Measurements from ENCODE around the gene SUGCT.

SUGCT gene

GRCh38 chr7:40874756-40875155, 740.0 kb downstream of the SUGCT start:
- ChIA-PET POLR2A (interaction anchor here (0.6 kb wide), 1 partner anchor 287 kb away, joined by 3 read pairs; no protein-coding TSS in a partner anchor), CTCF (no interaction called here)
- no peak overlapping the region for H3K27ac ChIP-seq (ENCODE audit: extremely low read depth, low read depth, low read length)

GRCh38 chr7:40876601-40877000, 741.8 kb downstream of the SUGCT start:
- POLR2A ChIA-PET: no interaction called here

More at GRCh38 chr7:40874756-40875155, 740.0 kb downstream of the SUGCT start:
- no peak for TF ChIP-seq ZNF37A (tag by site-specific recombination; IDR thresholded peaks at IDR 0.05)
- no peak for TF ChIP-seq ZNF23 (tag by site-specific recombination; IDR thresholded peaks at IDR 0.05; ENCODE audit: borderline replicate concordance)
- TF ChIP-seq ZSCAN16 (tag by site-specific recombination; IDR thresholded peaks at IDR 0.05): no peak
- TF ChIP-seq ZBTB48 (tag by site-specific recombination; IDR thresholded peaks at IDR 0.05): no peak
- TF ChIP-seq FEZF1 (tag by site-specific recombination; IDR thresholded peaks at IDR 0.05): no peak
- no peak for TF ChIP-seq ZSCAN18 (tag by site-specific recombination; IDR thresholded peaks at IDR 0.05)
- TF ChIP-seq KLF1 (tag by site-specific recombination; IDR thresholded peaks at IDR 0.05): no peak
- TF ChIP-seq BCL11A (tag by site-specific recombination; IDR thresholded peaks at IDR 0.05; ENCODE audit: low read depth): no peak
- no peak for TF ChIP-seq YY1 (tag by site-specific recombination; IDR thresholded peaks at IDR 0.05)
- no peak for TF ChIP-seq ZNF677 (tag by site-specific recombination; IDR thresholded peaks at IDR 0.05)
- no peak for TF ChIP-seq ZNF548 (tag by site-specific recombination; IDR thresholded peaks at IDR 0.05)
- TF ChIP-seq ZNF248 (tag by site-specific recombination; IDR thresholded peaks at IDR 0.05): no peak
- TF ChIP-seq ZNF404 (tag by site-specific recombination; IDR thresholded peaks at IDR 0.05): no peak
- TF ChIP-seq ZNF596 (tag by site-specific recombination; IDR thresholded peaks at IDR 0.05): no peak
- no peak for TF ChIP-seq ZNF26 (tag by site-specific recombination; IDR thresholded peaks at IDR 0.05)
- no peak for TF ChIP-seq ZNF350 (tag by site-specific recombination; IDR thresholded peaks at IDR 0.05)
- H3K4me1 ChIP-seq (ENCODE audit: control insufficient read depth, insufficient read depth, low read length): no peaks in the 10 kb centered on the region
- H3K36me3 ChIP-seq (ENCODE audit: control insufficient read depth in 2 of 2, insufficient read depth in 1 of 2, low read length in 2 of 2): no peaks in the 10 kb centered on the region
- no peaks in the 10 kb centered on the region for H3K9me3 ChIP-seq (ENCODE audit: control insufficient read depth, insufficient read depth, low read depth, low read length)
- H3K4me3 ChIP-seq (ENCODE audit: low read depth, low read length): no peak overlapping the region

More at GRCh38 chr7:40876601-40877000, 741.8 kb downstream of the SUGCT start:
- CTCF ChIA-PET: no interaction called here
- H3K9me3 ChIP-seq (ENCODE audit: control insufficient read depth, insufficient read depth, low read depth, low read length): no peaks in the 10 kb centered on the region
- TF ChIP-seq ZFP69B (tag by site-specific recombination; IDR thresholded peaks at IDR 0.05) (no peak), ZNF585B (tag by site-specific recombination; IDR thresholded peaks at IDR 0.05) (no peak), ZNF837 (tag by site-specific recombination; IDR thresholded peaks at IDR 0.05) (no peak), ZNF2 (tag by site-specific recombination; IDR thresholded peaks at IDR 0.05) (no peak), TRIM28 (IDR thresholded peaks at IDR 0.05; ENCODE audit: borderline replicate concordance, low read length) (no peak), ZNF280C (tag by site-specific recombination; IDR thresholded peaks at IDR 0.05) (no peak), FEZF1 (tag by site-specific recombination; IDR thresholded peaks at IDR 0.05) (no peak), ZNF248 (tag by site-specific recombination; IDR thresholded peaks at IDR 0.05) (no peak)
- H3K4me1 ChIP-seq (ENCODE audit: control insufficient read depth, insufficient read depth, low read length): no peaks in the 10 kb centered on the region
- no peaks in the 10 kb centered on the region for H3K36me3 ChIP-seq (ENCODE audit: control insufficient read depth in 2 of 2, insufficient read depth in 1 of 2, low read length in 2 of 2)
- H3K27ac ChIP-seq (ENCODE audit: extremely low read depth, low read depth, low read length): no peak overlapping the region
- H3K4me3 ChIP-seq (ENCODE audit: low read depth, low read length): no peak overlapping the region

All from HEK293 (cell line).